GM12864 (cell line): ENCODE results near the gene STEAP1B.

Source experiments
- DNase-seq: peaks from one replicate; pipeline ENCODE4 v3.0.0-alpha.2; 2011; ENCODE audit warnings: low read depth
- H3K4me3 ChIP-seq: 2 replicates; pipeline ENCODE4 v1.5.1; 2011; ENCODE audit warnings: mild to moderate bottlenecking, low read depth, low read length, control low read depth
- CTCF ChIP-seq: IDR thresholded peaks from 2 replicates; pipeline ENCODE4 v1.5.1; 2011; ENCODE audit warnings: low read depth, mild to moderate bottlenecking, moderate library complexity, low read length, control low read depth, inconsistent platforms; ENCODE audit errors: missing control alignments

STEAP1B gene

GRCh38 chr7:22487978-22488642 is 11.9 kb downstream of the STEAP1B start:
- no peak for DNase-seq
- no peak overlapping the region for H3K4me3 ChIP-seq
- no peak for TF ChIP-seq CTCF

- TF ChIP-seq CTCF: no peak
- no peak overlapping the region for H3K4me3 ChIP-seq
- DNase-seq: no peak
Observed at GRCh38 chr7:22486597-22486996, 13.4 kb downstream of the STEAP1B start.

- no peak overlapping the region for H3K4me3 ChIP-seq
- no peak for DNase-seq
- TF ChIP-seq CTCF: no peak
Observed at GRCh38 chr7:22485189-22485588, 14.8 kb downstream of the STEAP1B start.

- TF ChIP-seq CTCF: no peak
- no peak overlapping the region for H3K4me3 ChIP-seq
- no peak for DNase-seq
Observed at GRCh38 chr7:22482503-22482902, 17.5 kb downstream of the STEAP1B start.

GRCh38 chr7:22481726-22482125 is 18.3 kb downstream of the STEAP1B start:
- peak; percentile 27 for DNase-seq
- no peak for TF ChIP-seq CTCF

GRCh38 chr7:22480523-22481075 is 19.4 kb downstream of the STEAP1B start:
- no peak for DNase-seq
- no peak for TF ChIP-seq CTCF
- no peak overlapping the region for H3K4me3 ChIP-seq

More at GRCh38 chr7:22481726-22482125, 18.3 kb downstream of the STEAP1B start:
- H3K4me3 ChIP-seq: no peak overlapping the region

GRCh38 chr7:22477876-22478450 is 22.0 kb downstream of the STEAP1B start:
- no peak for DNase-seq
- no peak for TF ChIP-seq CTCF
- no peak overlapping the region for H3K4me3 ChIP-seq
